Femur (tissue), 1 donor: ENCODE data around the gene PALD1.

Experiments
- DNase-seq: peaks from one replicate; pipeline ENCODE4 v3.0.0-alpha.2; 2017

Gene PALD1

DNA sequence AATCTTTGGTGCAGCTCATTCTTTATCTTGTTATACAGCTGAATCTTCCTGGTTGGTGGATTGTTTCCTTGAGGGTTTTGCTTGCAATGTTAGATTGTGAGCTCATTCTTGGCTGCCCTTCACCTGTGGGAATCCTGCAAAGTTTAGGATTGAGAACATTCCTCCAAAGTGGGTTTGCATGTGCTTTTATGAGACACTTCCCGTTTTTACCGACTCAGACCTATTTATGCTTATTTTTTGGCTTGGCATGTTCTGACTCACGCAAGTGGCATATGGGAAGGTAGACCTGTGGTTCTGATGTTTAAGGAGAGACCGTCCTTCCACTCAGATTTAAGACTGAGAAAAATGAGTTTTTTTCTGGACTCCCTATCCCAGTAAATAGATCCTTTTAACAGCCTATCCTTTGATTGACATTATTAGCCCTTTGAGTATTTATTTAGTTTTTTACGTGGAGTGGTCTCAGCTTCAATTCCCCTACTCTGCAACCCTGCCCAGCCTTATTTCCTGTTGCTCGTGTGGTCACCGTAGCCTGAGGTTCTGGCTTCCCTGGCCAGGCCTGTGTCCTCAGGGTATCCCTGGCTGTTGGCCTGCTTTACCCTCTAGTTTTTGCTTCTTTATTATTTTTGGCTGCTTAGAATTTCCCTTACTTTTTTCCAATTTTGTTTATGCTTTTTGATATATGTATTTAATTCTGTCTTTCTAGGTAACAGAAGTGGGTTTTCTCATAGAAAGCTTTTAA is 137.4 kb downstream of the PALD1 start:
- DNase-seq: peak; percentile 61

DNA sequence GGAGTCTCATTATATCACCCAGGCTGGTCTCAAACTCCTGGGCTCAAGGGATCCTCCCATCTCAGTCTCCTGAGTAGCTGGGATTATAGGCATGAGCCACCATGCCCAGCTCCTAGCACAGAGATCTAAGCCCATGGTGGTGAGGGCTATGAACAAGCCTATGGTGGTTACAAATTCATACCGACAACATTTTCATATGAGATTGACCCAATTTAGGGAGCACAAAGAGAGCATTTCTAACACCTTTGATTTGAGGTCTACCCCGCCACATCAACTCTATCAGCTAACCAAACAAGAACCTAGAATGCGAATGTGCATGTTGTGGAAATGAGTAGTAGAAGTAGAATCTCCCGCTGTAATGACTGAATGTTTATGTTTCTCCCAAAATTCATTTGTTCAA is 138.2 kb downstream of the PALD1 start:
- no peak for DNase-seq
